Hepatocyte (in vitro differentiated cells): ENCODE measurements around the gene OR5K3.

Experiments used
- EZH2phosphoT487 ChIP-seq: fragments of 200-600 bp; sonication (generic); IDR thresholded peaks from one replicate; pipeline ENCODE4 v1.6.1; 2018; ENCODE audit warnings: antibody characterized with exemption, mild to moderate bottlenecking, low read depth, moderate library complexity; ENCODE audit not compliant: unreplicated experiment, severe bottlenecking
- TF ChIP-seq, protein P1 (sequence below): fragments of 200-600 bp; sonication (generic); IDR thresholded peaks from 2 replicates; pipeline ENCODE4 v1.5.1; 2016; ENCODE audit warnings: antibody characterized with exemption, mild to moderate bottlenecking; ENCODE audit not compliant: poor library complexity

DNA sequence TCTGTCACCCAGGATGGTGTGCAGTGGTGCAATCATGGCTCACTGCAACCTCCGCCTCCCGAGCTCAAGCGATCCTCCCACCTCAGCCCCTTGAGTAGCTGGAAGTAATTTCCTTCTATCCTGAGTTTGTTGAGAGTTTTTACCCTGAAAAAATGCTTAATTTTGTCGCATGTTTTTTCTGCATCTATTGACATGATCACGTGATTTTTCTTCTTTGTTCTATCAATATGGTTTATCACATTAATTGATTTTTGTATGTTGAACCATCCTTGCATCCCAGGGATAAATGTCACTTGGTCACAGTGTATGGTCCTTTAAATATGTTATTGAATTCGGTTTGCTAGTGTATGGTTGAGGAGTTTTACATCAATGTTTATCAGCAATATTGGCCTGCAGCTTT, 48.7 kb upstream of the OR5K3 start:
- TF ChIP-seq, protein P1, sequence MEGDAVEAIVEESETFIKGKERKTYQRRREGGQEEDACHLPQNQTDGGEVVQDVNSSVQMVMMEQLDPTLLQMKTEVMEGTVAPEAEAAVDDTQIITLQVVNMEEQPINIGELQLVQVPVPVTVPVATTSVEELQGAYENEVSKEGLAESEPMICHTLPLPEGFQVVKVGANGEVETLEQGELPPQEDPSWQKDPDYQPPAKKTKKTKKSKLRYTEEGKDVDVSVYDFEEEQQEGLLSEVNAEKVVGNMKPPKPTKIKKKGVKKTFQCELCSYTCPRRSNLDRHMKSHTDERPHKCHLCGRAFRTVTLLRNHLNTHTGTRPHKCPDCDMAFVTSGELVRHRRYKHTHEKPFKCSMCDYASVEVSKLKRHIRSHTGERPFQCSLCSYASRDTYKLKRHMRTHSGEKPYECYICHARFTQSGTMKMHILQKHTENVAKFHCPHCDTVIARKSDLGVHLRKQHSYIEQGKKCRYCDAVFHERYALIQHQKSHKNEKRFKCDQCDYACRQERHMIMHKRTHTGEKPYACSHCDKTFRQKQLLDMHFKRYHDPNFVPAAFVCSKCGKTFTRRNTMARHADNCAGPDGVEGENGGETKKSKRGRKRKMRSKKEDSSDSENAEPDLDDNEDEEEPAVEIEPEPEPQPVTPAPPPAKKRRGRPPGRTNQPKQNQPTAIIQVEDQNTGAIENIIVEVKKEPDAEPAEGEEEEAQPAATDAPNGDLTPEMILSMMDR, result no peak
- no peak for TF ChIP-seq EZH2phosphoT487
